Head of caudate nucleus (tissue), 42 donors: Measurements from ENCODE around the gene C16orf82.
"Not testable (repeated sequence)": the region's sequence is repeated elsewhere in the genome, so short reads cannot be mapped to it uniquely, and the experiment has no call there.

Source experiments
- DNase-seq, 42 donors: peaks; one replicate each; pipeline versions ENCODE4 v3.0.0 to v3.0.0-alpha.2; 2020 to 2021; ENCODE audit warnings: mixed read lengths in 7 of 42
- intact Hi-C: fragments of 100-400 bp; cut with DNase I; formaldehyde crosslinking; loops from one replicate; pipeline ENCODE4 v1.15.0; 2022

C16orf82 gene

DNA sequence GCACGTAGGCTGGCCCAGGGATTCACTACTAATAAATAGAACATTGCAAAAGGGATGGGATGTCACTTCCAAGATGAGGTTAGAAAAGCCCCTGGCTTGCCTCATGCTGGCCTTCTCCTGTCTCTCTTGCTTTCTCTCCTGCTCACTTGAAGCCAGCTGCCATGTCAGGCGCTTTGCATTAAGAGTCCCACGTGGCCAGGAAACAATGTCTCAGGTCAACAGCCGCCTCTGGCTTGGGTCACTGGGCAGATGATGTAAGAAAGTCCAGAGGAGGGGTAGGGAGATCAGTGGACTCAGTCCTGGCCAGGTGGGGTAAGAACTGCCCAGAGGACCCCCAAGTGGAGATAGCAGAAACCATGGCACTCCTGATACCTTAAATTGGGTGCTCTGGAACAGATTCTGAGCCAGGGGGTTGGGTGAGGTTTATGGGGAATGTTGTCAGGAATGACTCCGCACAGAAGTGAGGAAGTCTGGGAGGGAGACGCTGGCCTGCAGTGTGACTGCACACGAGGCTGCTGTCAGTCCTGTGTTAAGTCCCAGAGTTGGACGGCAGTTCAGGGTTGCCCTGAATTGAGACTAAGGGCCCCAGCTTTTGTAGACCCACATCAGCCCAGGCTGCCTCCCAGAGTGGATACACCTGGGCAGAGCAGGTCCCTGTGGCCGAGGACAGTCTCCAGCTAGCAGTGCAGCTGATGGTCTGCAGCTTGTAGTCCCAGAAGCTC is 17.7 kb downstream of the C16orf82 start:
- intact Hi-C loops, result no loop called here
- DNase-seq, result no peak

DNA sequence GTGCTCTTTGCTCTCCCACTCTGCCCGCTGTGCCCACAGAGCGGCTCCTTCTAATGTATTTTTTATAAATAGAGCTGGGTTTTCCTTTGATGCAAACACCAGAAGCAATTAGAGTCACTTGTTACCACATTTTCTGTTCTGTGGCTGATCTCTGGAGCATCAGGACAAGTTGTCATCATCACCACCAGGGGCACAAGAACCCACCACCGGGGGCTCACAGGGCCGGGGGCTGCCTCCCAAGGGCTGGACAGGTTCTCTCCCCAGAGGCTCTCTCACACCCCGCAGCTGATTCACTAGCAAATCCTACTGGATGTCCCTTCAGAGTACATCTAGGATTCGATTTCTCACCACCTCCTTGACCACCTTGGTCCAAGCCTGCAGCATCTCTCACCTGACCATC is 18.5 kb downstream of the C16orf82 start:
- intact Hi-C loops, result no loop called here
- DNase-seq, result no peak

DNA sequence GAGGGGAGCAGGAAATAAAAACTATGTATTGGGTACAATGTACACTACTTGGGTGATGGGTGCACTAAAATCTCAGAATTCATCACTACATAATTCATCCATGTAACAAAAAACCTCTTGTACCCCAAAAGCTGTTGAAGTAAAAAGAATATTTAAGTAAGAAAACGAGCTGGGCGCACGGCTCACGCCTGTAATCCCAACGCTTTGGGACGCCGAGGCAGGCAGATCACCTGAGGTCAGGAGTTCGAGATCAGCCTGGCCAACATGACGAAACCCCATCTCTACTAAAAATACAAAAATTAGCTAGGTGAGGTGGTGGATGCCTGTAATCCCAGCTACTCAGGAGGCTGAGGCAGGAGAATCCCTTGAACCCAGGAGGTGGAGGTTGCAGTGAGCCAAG is 19.3 kb downstream of the C16orf82 start:
- intact Hi-C loops, result not testable (repeated sequence)
- DNase-seq, result peak in 1 of 42 donors; percentile 2

DNA sequence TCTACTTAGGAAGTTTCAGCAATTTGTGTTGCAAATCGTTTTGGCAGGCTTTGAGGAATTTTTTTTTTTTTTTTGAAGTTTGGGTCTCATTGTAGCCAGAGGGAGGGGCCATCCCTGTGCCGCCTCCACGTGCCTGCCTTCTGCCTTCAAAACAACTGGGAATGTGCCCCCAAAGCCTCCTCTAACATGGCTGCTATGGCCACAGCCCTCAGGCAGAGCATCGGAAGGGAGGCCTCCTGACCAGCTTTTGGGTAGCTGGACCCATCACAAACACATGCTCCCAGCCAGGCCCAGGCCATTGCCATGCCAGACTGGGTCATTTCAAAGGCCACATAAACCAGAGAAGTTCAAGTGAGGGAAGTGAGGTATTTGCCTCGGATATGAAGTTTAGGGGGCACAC is 21.5 kb downstream of the C16orf82 start:
- intact Hi-C loops, result no loop called here
- DNase-seq, result no peak

DNA sequence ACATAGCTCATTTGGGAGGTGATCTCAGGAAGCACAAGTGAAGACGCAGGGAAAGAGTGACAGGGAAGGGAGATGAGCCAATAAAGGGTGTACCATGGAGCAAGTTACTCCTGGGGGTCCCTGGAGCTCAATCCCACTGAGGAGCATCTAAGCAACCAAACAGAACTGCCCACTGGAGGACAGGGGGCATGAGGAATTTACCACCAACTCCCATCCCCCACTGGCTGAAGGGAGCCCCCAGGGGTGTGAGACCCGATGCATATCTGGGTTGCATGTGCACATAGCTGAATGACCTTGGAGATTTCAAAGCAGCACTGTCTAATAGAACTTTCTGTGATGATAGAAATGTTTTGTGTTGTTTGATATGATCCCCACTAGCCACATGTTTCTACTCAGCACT is 29.6 kb downstream of the C16orf82 start:
- intact Hi-C loops, result no loop called here
- no peak for DNase-seq

DNA sequence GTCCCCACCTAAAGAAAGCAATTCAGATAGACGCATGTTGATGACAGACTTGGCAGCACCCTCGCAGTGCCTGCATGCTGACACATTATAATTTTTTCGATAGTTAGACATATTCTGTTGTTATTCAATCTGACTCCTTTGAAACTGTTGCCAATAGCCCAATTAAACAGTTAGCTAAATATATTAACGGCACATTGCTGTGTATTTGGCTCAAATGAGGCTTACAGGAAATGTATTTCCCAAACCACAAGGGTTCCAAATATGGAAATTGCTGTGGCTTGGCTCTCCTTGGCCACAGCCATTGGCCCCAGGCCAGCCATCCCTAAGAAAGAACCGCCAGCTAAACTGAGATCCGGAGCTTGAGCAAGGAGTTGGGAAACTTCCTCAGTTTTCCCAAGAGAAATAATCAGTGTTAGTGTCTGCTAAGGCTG is 31.1 kb downstream of the C16orf82 start:
- peak in 1 of 42 donors; percentile 14 for DNase-seq
- intact Hi-C loops, result no loop called here

DNA sequence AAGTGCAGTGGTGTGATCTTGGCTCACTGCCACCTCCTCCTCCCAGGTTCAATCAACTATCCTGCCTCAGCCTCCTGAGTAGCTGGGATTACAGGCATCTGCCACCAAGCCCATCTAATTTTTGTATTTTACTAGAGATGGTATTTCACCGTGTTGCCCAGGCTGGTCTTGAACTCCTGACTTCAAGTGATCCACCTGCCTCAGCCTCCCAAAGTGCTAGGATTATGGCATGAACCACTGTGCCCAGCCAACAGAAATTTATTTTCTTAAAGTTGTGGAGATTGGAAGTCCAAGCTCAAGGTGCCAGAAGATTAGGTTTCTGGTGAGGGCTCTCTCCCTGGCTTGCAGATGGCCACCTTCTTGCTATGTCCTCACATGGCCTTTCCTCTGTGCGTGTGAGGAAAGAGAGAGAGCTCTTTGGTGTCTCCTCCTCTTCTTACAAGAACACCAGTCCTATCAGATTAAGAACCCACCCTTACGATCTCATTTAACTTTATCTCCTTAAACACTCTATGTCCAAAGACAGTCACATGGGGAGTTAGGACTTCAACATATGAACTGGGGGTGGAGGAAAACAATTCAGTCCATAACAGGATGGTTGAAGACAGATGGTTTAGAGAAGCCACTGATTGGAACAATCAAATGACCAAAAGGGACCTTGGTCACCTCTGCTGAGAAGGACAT is 31.8 kb downstream of the C16orf82 start:
- DNase-seq, result no peak

DNA sequence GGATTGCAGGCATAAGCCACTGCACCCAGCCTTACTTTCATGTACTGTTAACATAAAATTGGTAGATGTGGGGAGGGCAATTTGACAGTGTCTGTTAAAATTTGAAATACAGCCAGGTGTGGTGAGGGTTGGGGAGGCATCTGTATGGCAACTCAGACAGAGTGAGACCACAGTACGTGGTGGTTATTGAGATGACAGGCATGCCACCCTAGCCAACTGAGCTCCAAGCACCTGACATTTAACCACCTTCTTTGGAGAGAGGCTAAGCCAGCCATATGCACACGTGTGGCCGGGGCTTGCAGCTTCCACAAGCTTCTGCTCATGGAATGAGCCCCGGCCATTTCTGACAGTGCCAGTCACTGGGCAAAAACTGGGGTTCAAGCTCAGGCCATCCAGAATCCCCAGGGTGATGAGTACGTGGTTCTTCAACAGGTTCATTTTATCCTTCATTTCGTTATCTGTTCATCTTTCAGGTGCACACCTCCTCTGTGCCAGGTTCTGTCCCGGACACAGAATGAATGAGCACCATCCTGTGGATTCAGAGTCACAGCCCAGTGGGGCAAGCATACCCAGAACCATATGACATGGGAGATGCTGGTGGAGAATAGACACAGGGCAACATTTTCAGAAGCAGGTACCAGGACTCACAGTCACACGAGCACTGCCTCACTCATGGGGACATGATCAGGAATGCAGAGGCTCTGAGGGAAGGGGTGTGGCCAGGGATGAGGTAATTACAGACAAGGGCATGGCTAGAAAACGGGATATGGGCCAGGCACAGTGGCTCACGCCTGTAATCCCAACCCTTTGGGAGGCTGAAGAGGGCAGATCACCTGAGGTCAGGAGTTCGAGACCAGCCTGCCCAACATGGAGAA is 36.2 kb downstream of the C16orf82 start:
- intact Hi-C loops, result loop anchor here (10.0 kb wide), 1 partner anchor 1268 kb away; no protein-coding TSS in a partner anchor
- no peak for DNase-seq

More for the DNA sequence above, 31.8 kb downstream of the C16orf82 start:
- intact Hi-C loops, result no loop called here

DNA sequence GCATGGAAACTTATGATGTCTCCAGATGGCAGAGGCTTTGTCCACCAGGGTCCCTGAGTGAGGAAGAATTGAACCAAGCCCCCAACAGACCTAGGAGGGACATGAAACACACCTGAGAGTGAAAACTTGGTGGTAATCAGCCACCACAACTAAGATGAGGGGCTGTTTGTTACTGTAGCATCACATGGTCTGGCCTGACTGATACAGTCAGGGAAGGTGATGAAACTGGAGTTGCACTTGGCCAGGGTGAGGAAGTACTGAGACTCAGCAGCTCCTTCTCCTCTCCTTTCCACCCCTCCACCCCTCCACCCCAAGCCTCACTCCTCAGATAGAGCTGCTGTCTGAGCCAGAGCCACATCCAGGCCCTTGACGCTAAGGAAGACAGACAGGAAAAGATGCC is 37.2 kb downstream of the C16orf82 start:
- intact Hi-C loops, result loop anchor here (10.0 kb wide), 1 partner anchor 1269 kb away; no protein-coding TSS in a partner anchor

DNA sequence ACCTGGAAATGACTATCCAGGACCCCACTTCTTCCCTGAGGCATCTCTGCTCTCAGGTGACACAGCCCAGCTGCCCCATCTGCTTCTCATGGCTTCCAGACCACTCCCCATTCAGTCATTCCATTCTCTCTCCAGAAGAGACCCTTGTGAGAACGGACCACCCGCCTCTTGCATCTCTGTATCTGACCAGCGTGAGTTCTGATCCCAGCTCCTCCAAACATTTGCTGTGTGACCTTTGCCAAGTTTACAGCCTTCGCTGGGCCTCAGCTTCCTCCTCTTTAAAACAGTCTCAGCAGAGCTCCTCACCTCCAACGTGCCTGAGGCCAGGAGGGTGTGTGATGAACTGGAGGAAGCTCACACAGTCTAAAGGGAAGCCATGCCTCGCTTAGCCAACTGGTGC is 39.6 kb downstream of the C16orf82 start:
- intact Hi-C loops, result loop anchor here (10.0 kb wide), 1 partner anchor 1272 kb away; no protein-coding TSS in a partner anchor
- DNase-seq, result no peak

More for the DNA sequence above, 37.2 kb downstream of the C16orf82 start:
- no peak for DNase-seq

DNA sequence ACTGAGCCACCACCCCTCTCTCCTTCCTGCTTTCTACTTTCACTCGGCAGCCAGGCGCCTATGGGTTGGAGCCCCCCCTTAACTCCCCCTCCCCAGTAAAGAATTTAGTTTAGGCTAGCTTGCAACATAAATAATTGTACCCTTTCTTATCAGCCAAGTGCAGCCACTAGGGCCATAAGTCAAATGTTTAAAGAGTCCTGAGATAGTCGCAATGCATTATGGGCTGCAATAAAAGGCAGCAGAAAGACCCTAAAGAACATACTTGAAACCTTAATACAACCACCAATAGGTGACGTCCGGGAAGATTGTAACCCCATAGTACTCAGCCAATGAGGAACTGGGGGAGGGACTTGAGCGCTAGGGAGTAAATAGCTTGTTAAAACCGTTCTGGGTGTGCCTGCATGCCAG is 40.5 kb downstream of the C16orf82 start:
- DNase-seq, result no peak
- intact Hi-C loops, result loop anchor here (10.0 kb wide), 1 partner anchor 1272 kb away; no protein-coding TSS in a partner anchor

DNA sequence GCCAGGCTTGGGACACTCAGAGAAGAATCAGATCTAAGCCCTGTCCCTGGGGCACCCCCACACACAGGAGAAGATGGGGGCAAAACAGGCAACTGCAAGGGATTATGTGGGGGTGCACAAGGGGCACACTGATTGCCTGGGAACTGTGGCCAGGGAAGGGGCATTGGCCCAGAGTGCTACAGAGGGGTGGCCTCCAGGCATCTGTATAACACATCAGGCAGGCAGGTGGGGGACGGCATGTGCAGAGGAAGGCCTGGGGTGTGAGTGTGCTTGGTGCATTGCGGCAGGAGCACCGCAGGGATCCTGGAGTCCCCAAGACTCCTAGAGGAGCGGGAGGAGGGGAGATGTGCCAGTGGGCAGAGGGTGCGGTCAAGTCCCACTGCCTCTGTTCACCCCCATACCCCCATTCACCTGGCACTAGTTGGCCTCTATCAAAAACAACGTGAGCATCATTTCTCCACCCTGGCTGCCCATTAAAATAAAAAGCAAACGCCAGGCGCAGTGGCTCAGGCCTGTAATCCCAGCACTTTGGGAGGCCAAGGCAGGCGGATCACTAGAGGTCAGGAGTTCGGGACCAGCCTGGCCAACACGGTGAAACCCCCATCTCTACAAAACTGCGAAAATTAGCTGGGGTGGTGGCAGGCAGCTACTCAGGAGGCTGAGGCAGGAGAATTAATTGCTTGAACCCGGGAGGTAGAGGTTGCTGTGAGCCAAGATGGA is 41.5 kb downstream of the C16orf82 start:
- DNase-seq, result no peak
- intact Hi-C loops, result loop anchor here (10.0 kb wide), 1 partner anchor 1273 kb away; no protein-coding TSS in a partner anchor

DNA sequence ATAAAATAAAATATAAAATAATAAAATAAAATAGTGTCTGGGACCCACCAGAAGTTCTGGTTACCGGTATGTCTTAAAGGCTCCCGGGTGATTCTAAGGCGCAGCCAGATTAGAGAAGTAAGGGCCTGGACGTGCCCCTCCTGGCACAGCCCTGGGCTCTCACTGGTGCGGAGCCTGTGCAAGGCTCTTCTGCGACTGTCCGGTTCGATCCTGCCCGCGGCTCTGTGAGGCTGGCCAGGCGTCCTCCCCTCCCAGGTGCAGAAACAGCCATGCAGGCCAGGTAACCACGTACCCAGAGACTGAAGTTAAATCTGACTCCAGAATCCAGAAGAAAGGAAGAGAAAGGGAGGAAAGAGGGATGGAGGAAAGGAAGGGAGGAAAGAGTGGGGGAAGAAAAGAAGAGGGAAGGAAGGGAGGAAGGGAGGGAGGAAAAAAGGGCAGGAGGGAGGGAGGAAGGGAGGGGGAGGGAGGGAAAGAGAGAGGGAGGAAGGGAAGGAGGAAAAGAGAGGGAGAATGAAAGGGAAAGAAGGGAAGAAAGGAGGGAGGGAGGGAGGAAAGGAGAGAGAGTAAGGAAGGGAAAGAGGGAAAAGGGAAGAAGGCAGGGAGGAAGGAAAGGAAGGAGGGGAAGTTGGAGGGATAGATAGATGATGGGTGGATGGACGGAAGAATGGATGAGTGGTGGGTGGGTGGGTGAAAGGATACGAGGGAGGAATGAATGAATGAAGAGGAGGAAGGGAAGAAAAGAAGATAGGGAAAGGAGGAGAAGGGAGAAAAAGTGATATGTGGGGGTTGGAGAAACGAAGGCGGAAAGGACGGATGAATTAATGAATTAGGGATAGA is 42.3 kb downstream of the C16orf82 start:
- intact Hi-C loops, result loop anchor here (10.0 kb wide), 1 partner anchor 1274 kb away; no protein-coding TSS in a partner anchor

DNA sequence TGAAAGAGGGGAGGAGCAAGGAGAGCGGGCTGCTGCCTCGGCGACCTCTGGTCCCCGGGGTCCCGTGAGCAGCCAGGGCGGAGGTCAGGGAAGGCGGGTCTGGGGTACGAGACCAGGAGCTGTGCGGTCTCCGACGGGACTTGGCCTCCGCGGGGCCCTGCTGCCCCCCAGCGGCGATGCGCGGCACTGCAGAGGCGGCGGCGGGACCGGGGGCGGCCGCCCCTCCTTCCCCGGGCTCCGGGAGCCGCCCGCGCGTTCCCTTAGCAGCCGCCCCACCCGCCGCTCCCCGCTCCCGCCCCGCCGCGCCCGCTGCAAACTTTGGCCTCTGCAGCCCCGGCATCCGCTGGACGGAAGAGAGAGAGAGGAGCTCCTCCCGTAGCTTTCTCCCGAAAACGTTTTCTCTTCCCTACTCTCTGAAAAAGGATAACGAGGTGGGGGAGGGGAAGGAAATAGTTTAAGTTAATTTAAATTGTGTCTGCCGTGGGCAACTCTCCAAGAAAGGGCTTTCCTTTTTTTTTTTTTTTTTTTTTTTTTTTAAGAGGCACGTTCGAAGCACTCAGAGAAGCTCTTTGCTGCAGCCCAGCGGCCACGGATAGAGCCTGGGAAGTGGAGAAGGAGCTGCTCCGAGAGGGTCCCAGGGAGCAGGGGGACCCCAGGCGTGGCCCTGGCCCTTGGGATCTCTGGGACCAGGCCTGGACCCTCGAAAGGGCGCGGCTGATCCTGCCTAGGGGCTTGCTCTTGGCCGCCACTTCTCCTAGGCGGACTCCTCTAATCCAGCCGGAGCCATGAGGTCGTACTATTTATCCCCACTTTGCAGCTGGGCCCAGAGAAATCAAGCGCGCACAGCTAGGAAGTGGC is 43.2 kb downstream of the C16orf82 start:
- peak; percentile 7 to 87 (median 72) for DNase-seq
- intact Hi-C loops, result loop anchor here (10.0 kb wide), 1 partner anchor 1275 kb away; no protein-coding TSS in a partner anchor

More for the DNA sequence above, 42.3 kb downstream of the C16orf82 start:
- no peak for DNase-seq

DNA sequence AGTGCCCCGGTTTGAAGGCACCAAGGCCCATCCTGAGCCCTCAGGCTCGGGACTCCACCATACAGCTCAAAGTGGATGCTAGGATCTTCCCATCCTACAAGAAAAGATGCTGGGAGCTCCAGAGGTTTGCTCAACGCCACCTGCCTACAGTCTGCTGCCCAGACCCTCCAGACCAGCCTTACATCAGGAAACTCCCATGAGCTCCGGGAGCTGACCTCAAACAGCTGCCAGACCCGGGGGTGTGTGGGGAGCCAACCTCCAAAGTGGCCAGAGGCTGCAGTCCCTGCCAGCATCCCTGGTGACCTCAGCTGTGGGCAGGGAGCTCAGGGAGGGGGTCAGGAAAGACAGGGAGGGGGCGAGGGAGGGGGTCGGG is 43.8 kb downstream of the C16orf82 start:
- intact Hi-C loops, result no loop called here
- DNase-seq, result no peak

DNA sequence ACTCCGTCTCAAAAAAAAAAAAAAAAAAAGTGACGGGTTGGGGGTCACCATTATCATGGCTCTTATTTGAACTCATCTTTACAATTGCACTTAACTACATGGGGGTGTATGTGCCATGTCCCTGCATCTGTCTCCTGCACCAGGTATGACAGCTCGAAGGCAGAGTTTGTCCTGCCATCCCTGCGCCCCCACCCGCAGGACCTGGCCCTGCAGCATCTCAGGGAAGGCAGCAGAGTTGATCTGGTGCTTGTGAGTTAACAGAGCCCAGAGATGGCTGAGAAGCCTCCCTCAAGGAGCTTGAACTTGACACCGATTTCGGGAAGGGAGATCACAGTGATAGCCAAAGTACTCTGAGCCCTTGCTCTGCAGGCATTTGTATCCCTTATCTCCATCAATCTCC is 44.8 kb downstream of the C16orf82 start:
- intact Hi-C loops, result no loop called here
- no peak for DNase-seq
